Measurements from ENCODE around the gene GPR82. TPM values are rescaled to one million over a fixed set of nuclear protein-coding genes. Genes with fewer than 3 reads are reported as not detected.
A peak's percentile ranks its signal among the peaks of the same experiment; 100 is the strongest.

GPR82 gene
- total RNA-seq, 2 donors from 2014 or later, result not detected

DNA sequence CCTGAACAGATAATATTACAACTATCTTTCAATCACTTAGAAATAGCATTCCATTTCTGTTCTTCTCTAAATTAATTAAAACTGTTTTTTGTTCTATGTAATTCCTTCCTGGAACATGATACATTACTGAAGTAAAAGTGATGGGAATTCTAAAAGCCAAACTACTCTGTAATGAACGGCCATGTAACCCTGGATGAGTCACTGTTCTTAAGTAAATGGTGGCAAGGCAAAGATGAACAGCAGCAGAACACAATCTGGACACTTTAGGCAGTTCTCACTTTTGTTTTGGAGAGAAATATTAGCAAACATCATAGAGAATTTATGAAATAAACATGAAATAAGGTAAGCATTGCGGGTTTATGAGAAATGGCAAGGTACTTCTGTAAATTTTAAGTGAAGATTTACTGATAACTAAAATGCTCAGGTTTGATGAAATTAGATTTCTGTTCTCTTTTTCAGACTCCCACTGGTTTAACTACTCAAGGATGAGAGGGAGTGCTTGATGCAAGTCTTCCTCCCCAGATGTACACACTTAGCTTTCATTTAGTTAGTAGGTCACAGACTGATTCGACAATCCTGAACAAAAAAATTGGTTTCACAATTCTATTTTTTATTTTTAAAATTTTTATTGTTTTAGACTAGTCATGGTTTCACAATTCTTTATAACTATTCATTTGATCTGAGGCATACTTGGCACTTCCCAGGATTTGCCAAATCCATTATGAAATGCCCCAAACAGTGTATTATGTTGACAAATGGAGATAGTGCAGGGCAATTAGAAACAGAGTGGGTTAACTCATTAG is 964 bp upstream of the GPR82 start:
- Mint-ChIP-seq H3K27me3 (no peaks in the 10 kb centered on the region), H3K36me3 (ENCODE audit: low read depth) (no peaks in the 10 kb centered on the region), H3K27ac (no peak overlapping the region), H3K4me3 (no peak overlapping the region), H3K4me1 (peaks cover 7% of the 10 kb centered on the region)
- H3K9me3 ChIP-seq (ENCODE audit: control insufficient read depth, low read length, poor library complexity, severe bottlenecking), result no peaks in the 10 kb centered on the region
- DNase-seq (no peak), ATAC-seq (no peak)

DNA sequence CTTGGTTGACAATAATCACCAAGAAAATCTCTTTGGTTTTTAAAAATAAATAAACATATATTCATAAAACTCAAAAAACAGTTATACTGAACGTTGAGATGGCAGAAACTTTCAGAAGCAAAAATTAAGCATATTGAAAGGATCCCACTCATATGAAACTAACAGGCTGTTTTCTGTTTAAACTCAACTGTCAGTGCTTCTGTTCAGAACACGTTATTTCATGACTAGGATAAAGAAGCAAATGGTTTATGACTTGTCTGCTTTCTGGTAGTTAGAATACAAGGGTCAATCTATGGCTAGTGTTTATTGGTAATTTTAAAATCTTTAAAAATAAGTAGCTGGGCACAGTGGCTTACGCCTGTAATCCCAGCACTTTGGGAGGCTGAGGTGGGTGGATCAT is 4.1 kb downstream of the GPR82 start:
- no peaks in the 10 kb centered on the region for H3K9me3 ChIP-seq (ENCODE audit: control insufficient read depth, low read length, poor library complexity, severe bottlenecking)
- Mint-ChIP-seq H3K4me3 (no peak overlapping the region), H3K36me3 (ENCODE audit: low read depth) (no peaks in the 10 kb centered on the region), H3K27ac (no peak overlapping the region), H3K4me1 (peaks cover 2% of the 10 kb centered on the region), H3K27me3 (no peaks in the 10 kb centered on the region)
- ATAC-seq (no peak), DNase-seq (no peak)

DNA sequence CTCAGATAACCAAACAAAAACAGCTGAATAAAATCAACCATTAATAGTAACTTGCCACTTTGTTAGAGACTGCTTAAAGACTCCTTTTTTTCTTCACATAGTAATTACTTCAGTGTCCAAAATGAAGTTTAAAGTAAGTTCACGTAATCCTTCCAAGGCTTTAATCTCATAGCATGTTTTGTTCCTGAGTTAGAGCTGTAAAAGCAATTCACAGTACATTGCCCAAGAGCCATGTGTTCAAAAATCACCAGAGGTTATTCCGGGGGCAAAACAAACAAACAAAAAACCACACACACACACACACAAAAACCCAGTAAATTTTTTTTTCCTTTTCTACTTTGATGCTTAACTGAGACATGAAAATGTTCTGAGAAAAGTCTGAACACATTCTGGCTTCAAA is 6.1 kb downstream of the GPR82 start:
- no peaks in the 10 kb centered on the region for H3K9me3 ChIP-seq (ENCODE audit: control insufficient read depth, low read length, poor library complexity, severe bottlenecking)
- Mint-ChIP-seq H3K4me1 (peaks cover 5% of the 10 kb centered on the region), H3K27me3 (no peaks in the 10 kb centered on the region), H3K27ac (no peak overlapping the region), H3K36me3 (ENCODE audit: low read depth) (no peaks in the 10 kb centered on the region), H3K4me3 (no peak overlapping the region)
- DNase-seq, result no peak
- no peak for ATAC-seq

DNA sequence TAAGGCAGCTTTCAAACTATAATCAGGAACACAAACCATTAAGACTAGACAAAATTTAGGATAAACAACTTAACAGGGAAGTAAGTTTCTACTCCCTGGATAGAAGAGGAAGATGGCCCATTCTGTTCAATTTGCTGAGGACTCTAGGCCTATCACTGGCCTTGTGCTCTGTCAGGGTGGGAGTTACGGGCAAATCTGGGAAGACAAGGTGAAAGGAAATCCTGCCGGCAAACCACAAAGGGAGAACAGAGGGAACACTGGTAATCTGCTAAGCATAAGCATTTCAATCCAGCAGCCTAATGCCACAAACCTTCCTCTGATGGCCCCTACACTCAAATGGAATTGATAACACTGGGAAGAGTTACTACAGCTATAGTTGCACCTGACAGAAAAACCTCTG is 8.3 kb downstream of the GPR82 start:
- Mint-ChIP-seq H3K27me3 (no peaks in the 10 kb centered on the region), H3K27ac (no peak overlapping the region), H3K4me1 (peaks cover 15% of the 10 kb centered on the region), H3K36me3 (ENCODE audit: low read depth) (peaks cover 2% of the 10 kb centered on the region), H3K4me3 (no peak overlapping the region)
- H3K9me3 ChIP-seq (ENCODE audit: control insufficient read depth, low read length, poor library complexity, severe bottlenecking), result no peaks in the 10 kb centered on the region
- DNase-seq, result no peak
- no peak for ATAC-seq

DNA sequence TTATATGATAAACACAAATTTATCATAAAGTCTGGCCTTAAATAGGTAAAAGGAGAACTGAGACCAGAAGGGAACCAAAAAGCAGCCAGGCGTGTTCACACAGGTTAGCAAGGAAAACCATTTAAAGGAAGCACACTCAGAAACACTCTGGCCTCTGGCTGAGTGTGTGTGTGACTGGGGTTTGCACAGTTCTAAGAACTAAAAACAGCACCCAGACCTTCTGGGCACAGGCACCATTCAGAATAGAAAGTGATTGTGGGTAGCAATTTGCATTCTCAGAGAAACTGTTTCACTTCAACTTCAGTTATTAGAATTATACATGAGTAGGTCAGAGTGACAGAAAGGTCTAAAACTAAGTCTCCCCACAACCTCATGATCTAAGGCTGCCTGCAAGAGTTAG is 10.0 kb downstream of the GPR82 start:
- Mint-ChIP-seq H3K4me1 (peaks cover 15% of the 10 kb centered on the region), H3K4me3 (no peak overlapping the region), H3K36me3 (ENCODE audit: low read depth) (peaks cover 2% of the 10 kb centered on the region), H3K27ac (peak overlapping the region; percentile 16), H3K27me3 (no peaks in the 10 kb centered on the region)
- H3K9me3 ChIP-seq (ENCODE audit: control insufficient read depth, low read length, poor library complexity, severe bottlenecking), result no peaks in the 10 kb centered on the region
- no peak for DNase-seq
- ATAC-seq, result peak; percentile 69

DNA sequence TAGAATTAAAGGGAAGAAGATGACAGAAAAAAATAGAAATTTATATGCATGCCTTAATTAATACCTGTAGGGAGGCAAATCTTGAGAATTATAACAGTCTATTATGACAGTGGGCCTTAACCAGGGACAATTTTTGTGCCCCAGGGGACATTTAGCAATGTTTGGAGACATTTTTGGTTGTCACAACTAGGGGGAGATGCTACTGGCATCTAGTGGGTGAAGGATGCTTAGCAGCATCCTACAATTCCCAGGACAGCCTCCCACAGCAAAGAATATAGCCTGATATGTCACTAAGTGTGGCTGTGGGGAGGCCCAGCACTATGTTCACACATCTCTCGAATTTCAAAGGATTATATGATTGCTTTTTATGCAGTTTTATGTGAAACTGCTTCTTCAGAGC is 10.5 kb downstream of the GPR82 start:
- DNase-seq, result no peak
- Mint-ChIP-seq H3K4me1 (peaks cover 15% of the 10 kb centered on the region), H3K27ac (peak overlapping the region; percentile 16), H3K27me3 (no peaks in the 10 kb centered on the region), H3K4me3 (no peak overlapping the region), H3K36me3 (ENCODE audit: low read depth) (peaks cover 2% of the 10 kb centered on the region)
- H3K9me3 ChIP-seq (ENCODE audit: control insufficient read depth, low read length, poor library complexity, severe bottlenecking), result no peaks in the 10 kb centered on the region
- ATAC-seq, result peak; percentile 42

DNA sequence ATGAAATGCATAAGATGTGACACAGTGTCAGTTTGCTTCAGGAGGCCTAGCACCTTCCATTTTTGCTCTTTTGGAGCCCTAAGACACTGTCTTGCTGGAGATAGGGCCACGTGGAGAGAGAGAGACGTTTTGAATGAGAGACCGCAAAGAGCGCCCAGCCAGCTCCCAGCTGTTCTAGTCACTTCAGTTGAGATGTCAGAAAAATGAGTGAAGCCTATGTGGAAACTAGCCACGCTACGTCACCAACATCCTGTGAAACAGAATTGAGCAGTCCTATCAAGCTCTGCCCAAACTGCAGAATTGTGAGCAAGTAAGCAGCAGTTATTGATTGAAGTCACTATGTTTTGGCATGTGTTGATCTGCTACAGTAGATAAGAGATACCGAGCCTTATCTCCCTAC is 13.1 kb downstream of the GPR82 start:
- Mint-ChIP-seq H3K36me3 (ENCODE audit: low read depth) (peaks cover 2% of the 10 kb centered on the region), H3K4me3 (no peak overlapping the region), H3K4me1 (peaks cover 16% of the 10 kb centered on the region), H3K27ac (peak overlapping the region; percentile 65), H3K27me3 (no peaks in the 10 kb centered on the region)
- no peak for DNase-seq
- no peaks in the 10 kb centered on the region for H3K9me3 ChIP-seq (ENCODE audit: control insufficient read depth, low read length, poor library complexity, severe bottlenecking)
- ATAC-seq, result peak; percentile 40

DNA sequence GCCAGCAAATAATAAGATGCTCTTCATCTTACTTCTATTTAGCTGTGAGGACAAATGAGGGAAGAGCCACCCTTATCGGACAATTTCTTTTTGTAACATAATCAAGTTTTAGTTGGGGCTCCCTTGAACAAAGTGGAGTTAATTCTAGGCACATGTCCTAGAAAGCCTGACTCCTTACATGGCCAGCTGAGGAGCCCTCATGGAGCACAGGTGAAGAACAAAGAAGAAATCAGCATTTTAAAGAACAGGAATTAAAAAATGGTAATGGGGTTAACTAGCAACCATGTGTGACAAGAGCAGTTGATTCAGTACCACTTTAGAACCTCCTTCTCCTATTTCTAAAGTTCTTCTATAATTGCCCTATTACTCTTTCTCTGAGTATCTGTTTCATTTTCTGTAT is 15.9 kb downstream of the GPR82 start:
- H3K4me1 Mint-ChIP-seq, result peaks cover 12% of the 10 kb centered on the region
- DNase-seq (no peak), ATAC-seq (no peak)
- H3K9me3 ChIP-seq (ENCODE audit: control insufficient read depth, low read length, poor library complexity, severe bottlenecking), result no peaks in the 10 kb centered on the region
- peaks cover 2% of the 10 kb centered on the region for H3K36me3 Mint-ChIP-seq (ENCODE audit: low read depth)
- H3K27ac Mint-ChIP-seq, result no peak overlapping the region
- H3K4me3 Mint-ChIP-seq, result no peak overlapping the region
- no peaks in the 10 kb centered on the region for H3K27me3 Mint-ChIP-seq

DNA sequence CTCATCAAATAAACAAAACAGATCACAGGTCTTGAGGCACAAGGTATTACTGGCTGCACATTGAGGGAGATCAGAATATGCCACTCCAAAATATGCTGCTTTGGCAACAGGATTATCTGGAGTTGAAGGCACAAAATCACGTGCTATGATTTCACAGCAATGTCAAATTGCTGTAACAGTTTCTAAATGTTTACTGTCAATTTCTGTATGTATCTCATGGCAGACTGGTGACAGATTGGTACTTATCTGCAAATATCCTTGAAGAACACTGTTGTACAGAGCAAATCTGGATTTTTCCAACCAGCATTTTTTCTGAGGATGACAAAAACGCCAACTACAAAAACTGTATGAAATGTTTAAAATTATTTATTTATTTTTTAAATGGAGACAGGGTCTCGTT is 26.7 kb downstream of the GPR82 start:
- H3K27me3 Mint-ChIP-seq, result no peaks in the 10 kb centered on the region

DNA sequence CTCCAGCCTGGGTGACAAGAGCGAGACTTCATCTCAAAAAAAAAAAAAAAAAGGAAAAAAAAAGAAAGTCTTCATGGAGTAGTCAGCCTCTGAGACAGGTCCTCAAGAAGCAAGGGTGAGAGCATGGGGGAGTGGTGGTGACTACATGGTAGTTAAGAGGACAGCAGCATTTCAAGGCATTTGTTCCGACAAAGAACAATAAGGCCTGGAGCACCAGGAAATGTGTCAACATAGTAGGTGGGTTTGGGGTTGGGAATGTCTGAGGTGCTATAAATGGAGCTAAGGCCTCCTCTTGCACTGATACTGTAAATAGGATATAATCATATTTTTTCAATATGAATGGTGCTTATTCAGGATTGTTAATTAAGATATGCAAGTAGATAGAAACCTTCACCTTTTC is 34.4 kb downstream of the GPR82 start:
- Mint-ChIP-seq H3K4me1 (peaks cover 12% of the 10 kb centered on the region), H3K4me3 (no peak overlapping the region), H3K27me3 (no peaks in the 10 kb centered on the region), H3K27ac (no peak overlapping the region), H3K36me3 (ENCODE audit: low read depth) (no peaks in the 10 kb centered on the region)
- no peak for DNase-seq
- no peaks in the 10 kb centered on the region for H3K9me3 ChIP-seq (ENCODE audit: control insufficient read depth, low read length, poor library complexity, severe bottlenecking)
- ATAC-seq, result no peak

More for the DNA sequence above, 26.7 kb downstream of the GPR82 start:
- ATAC-seq, result no peak
- DNase-seq, result no peak
- Mint-ChIP-seq H3K4me1 (peaks cover 2% of the 10 kb centered on the region), H3K27ac (no peak overlapping the region), H3K4me3 (no peak overlapping the region), H3K36me3 (ENCODE audit: low read depth) (no peaks in the 10 kb centered on the region)
- H3K9me3 ChIP-seq (ENCODE audit: control insufficient read depth, low read length, poor library complexity, severe bottlenecking), result no peaks in the 10 kb centered on the region

DNA sequence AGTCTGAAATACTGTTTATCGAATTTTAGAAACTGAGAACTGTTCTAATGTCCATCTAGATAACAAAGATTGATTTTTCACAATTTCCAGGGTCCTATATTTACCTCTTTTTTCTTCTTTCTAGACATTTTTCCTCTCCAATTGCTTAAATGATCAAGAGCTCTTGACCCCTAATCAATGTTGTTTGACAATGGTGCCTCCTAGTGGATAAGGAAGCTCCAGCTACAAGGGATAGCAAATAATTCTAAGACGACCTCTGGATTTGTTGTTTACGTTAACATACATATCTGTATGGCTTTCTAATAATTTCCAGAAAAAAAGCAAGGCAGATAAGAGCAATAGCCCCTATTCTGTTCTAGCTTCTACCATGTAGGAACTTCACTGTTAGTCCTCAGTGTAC is 35.8 kb downstream of the GPR82 start:
- ATAC-seq (no peak), DNase-seq (no peak)
- Mint-ChIP-seq H3K27ac (peak overlapping the region; percentile 32), H3K4me1 (peaks cover 16% of the 10 kb centered on the region), H3K4me3 (no peak overlapping the region), H3K27me3 (no peaks in the 10 kb centered on the region), H3K36me3 (ENCODE audit: low read depth) (peaks cover 5% of the 10 kb centered on the region)
- no peaks in the 10 kb centered on the region for H3K9me3 ChIP-seq (ENCODE audit: control insufficient read depth, low read length, poor library complexity, severe bottlenecking)

DNA sequence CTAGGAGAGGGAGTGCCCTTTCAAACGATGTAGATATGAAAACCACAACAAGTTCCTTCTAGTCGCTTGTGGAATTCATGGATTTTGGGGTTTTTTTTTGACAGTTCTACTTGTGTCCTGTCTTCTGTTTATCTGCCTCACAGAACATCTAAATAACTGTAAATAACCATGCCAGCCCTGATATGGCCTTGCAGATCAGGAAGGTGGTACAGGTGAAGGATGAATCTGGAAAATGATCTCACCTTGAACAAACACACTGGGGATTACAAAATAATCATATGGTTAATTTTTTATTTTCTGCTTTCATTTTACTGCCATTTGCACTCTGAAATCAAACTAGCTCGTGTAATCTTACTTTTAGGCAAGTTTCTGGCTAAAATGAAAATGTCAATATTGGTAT is 37.2 kb downstream of the GPR82 start:
- DNase-seq (no peak), ATAC-seq (no peak)
- Mint-ChIP-seq H3K27me3 (no peaks in the 10 kb centered on the region), H3K4me1 (peaks cover 14% of the 10 kb centered on the region), H3K4me3 (no peak overlapping the region), H3K27ac (peak overlapping the region; percentile 83), H3K36me3 (ENCODE audit: low read depth) (peaks cover 5% of the 10 kb centered on the region)
- no peaks in the 10 kb centered on the region for H3K9me3 ChIP-seq (ENCODE audit: control insufficient read depth, low read length, poor library complexity, severe bottlenecking)

DNA sequence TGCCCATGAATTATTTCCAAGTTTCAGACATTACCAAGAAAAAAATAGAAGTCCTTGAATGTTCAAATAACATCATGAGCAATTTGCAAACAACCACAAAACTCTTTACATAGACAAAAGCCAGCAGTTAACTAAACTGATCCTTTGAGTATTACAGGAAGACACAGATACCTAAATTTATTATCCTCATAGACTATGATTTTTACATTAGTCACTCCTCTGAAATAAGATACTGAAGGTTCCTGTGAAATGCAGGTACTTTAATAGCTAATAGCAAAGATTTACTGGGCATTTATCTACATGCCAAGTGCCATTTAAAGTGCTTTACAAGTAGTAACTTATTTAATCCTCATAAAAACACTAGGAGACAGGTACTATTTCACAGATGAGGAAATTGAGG is 37.7 kb downstream of the GPR82 start:
- DNase-seq (no peak), ATAC-seq (no peak)
- Mint-ChIP-seq H3K4me1 (peaks cover 14% of the 10 kb centered on the region), H3K36me3 (ENCODE audit: low read depth) (peaks cover 5% of the 10 kb centered on the region), H3K27me3 (no peaks in the 10 kb centered on the region), H3K27ac (peak overlapping the region; percentile 83), H3K4me3 (no peak overlapping the region)
- no peaks in the 10 kb centered on the region for H3K9me3 ChIP-seq (ENCODE audit: control insufficient read depth, low read length, poor library complexity, severe bottlenecking)

DNA sequence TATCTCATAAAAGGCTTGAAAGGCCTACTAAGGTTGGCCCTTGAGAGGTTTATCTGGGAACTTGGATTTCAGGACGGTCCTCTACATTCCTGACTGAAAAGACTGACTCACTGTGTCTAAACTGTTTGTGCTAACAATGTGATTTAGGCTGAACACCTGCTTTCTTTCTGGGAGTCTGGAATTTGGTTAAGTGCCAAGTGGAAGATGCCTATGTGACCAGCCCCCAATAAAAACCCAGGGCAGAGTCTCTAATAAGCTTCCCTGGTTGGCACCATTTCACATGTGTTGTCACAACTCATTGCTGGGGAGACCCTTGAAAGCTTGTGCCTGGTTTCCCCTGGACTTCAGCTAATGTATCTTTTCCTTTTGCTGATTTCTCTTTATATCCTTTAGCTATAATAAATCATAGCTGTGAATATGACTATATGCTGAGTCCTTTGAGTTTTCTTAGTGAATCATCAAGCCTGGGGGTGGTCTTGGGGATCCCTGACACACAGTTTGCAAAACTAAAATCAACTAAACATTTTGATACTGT is 55.1 kb downstream of the GPR82 start:
- no peak for DNase-seq
- Mint-ChIP-seq H3K27ac (no peak overlapping the region), H3K36me3 (ENCODE audit: low read depth) (no peaks in the 10 kb centered on the region), H3K4me3 (no peak overlapping the region), H3K4me1 (peaks cover 3% of the 10 kb centered on the region), H3K27me3 (no peaks in the 10 kb centered on the region)
- ATAC-seq, result no peak
- no peaks in the 10 kb centered on the region for H3K9me3 ChIP-seq (ENCODE audit: control insufficient read depth, low read length, poor library complexity, severe bottlenecking)

All from T-helper 17 cell (primary cell).